H1 (cell line): ENCODE results near the gene CDC14C. TPM values are rescaled to one million over a fixed set of nuclear protein-coding genes. Genes with fewer than 3 reads are reported as not detected.

Experiments used
- CTCF ChIA-PET: fragments of 300-600 bp; sonication (Branson Sonifier 250); formaldehyde crosslinking; loops from one replicate; lab custom pipeline; 2021; ENCODE audit not compliant: partially characterized antibody; lab: Charles Lee
- POLR2A ChIA-PET: fragments of 300-600 bp; sonication (Branson Sonifier 250); formaldehyde crosslinking; loops from one replicate; lab custom pipeline; 2021; ENCODE audit warnings: inconsistent platforms; ENCODE audit not compliant: partially characterized antibody; lab: Charles Lee
- DNase-seq, 2 experiments: peaks; one replicate each; pipeline versions ENCODE4 v3.0.0 to v3.0.0-alpha.2; 2010 to 2022; ENCODE audit warnings: low spot score in 2 of 2, low read depth in 1 of 2, mixed read lengths in 1 of 2
- FAIRE-seq: peaks from 2 replicates; lab custom pipeline; 2011; peaks lifted over from hg19 to GRCh38; lab: Jason Lieb, UNC
- H2AFZ ChIP-seq: 2 replicates; pipeline ENCODE4 v1.8.1; 2012; ENCODE audit warnings: low read length, inconsistent platforms
- H2AK5ac ChIP-seq: 2 replicates; pipeline ENCODE4 v1.6.1; 2013; ENCODE audit warnings: low read depth, low read length
- H2BK120ac ChIP-seq: replicated peaks from 2 replicates; pipeline ENCODE3; 2013; ENCODE audit warnings: low read depth, low read length, inconsistent platforms
- H2BK12ac ChIP-seq: 2 replicates; pipeline ENCODE4 v1.6.1; 2013; ENCODE audit warnings: low read depth, low read length
- H2BK15ac ChIP-seq: 2 replicates; pipeline ENCODE4 v1.6.1; 2013; ENCODE audit warnings: low read length
- H2BK20ac ChIP-seq: 2 replicates; pipeline ENCODE4 v1.6.1; 2013; ENCODE audit warnings: low read length
- H2BK5ac ChIP-seq: 2 replicates; pipeline ENCODE4 v1.6.1; 2013; ENCODE audit warnings: low read depth, low read length
- H3K14ac ChIP-seq: 2 replicates; pipeline ENCODE4 v1.6.1; 2013; ENCODE audit warnings: inconsistent platforms; ENCODE audit not compliant: insufficient read length
- H3K18ac ChIP-seq: 2 replicates; pipeline ENCODE4 v1.6.1; 2013; ENCODE audit warnings: low read length; ENCODE audit errors: extremely low read depth
- H3K23ac ChIP-seq: 2 replicates; pipeline ENCODE4 v1.6.1; 2013; ENCODE audit warnings: inconsistent platforms; ENCODE audit not compliant: insufficient read length
- H3K23me2 ChIP-seq: 2 replicates; pipeline ENCODE4 v1.6.1; 2013; ENCODE audit warnings: low read depth, low read length
- H3K27ac ChIP-seq: 2 replicates; pipeline ENCODE4 v1.6.1; 2011; ENCODE audit warnings: low read depth, low read length, inconsistent platforms
- H3K27me3 ChIP-seq, 4 experiments: replicated peaks in 1 of 4; 1 replicate in 1 of 4; 2 replicates in 3 of 4; pipeline versions ENCODE4 v1.6.1 to v1.8.1; 2011 to 2013; ENCODE audit warnings: low read length in 3 of 4, mild to moderate bottlenecking in 3 of 4, inconsistent platforms in 2 of 4, mixed read lengths in 2 of 4, moderate library complexity in 1 of 4; ENCODE audit not compliant: control insufficient read depth in 3 of 4, insufficient read depth in 3 of 4; ENCODE audit errors: extremely low read depth in 1 of 4
- H3K36me3 ChIP-seq, 4 experiments: 2 replicates each; pipeline versions ENCODE4 v1.6.1 to v1.8.1; 2011 to 2013; ENCODE audit warnings: mild to moderate bottlenecking in 4 of 4, low read length in 3 of 4, moderate library complexity in 2 of 4, control low read depth in 1 of 4, inconsistent platforms in 1 of 4; ENCODE audit not compliant: insufficient read depth in 4 of 4, control insufficient read depth in 2 of 4
- H3K4ac ChIP-seq: replicated peaks from 2 replicates; pipeline ENCODE3; 2013; ENCODE audit warnings: low read length, low read depth, mixed read lengths, inconsistent platforms; ENCODE audit not compliant: insufficient read length
- H3K4me1 ChIP-seq, 4 experiments: replicated peaks in 1 of 4; 1 replicate in 1 of 4; 2 replicates in 3 of 4; pipeline versions ENCODE4 v1.6.1 to v1.8.1; 2011 to 2013; ENCODE audit warnings: low read length in 3 of 4, inconsistent platforms in 2 of 4, mixed read lengths in 1 of 4; ENCODE audit not compliant: insufficient read depth in 4 of 4, control insufficient read depth in 3 of 4
- H3K4me2 ChIP-seq, 2 experiments: 2 replicates each; pipeline versions ENCODE4 v1.6.1 to v1.8.1; 2011 to 2013; ENCODE audit warnings: low read depth in 2 of 2, low read length in 2 of 2, control low read depth in 1 of 2, inconsistent platforms in 1 of 2, mild to moderate bottlenecking in 1 of 2; ENCODE audit not compliant: insufficient read depth in 1 of 2
- H3K4me3 ChIP-seq, 4 experiments: fragments of 200-600, 300-600 bp in 1 of 4; sonication (generic), shearing (Covaris generic), sonication (Bioruptor Twin) in 1 of 4; 2 replicates each; pipeline versions ENCODE4 v1.5.1 to v1.8.1; 2011 to 2016; ENCODE audit warnings: low read length in 4 of 4, low read depth in 3 of 4, control low read depth in 2 of 4, inconsistent platforms in 2 of 4, mild to moderate bottlenecking in 2 of 4, mixed read lengths in 1 of 4, moderate library complexity in 1 of 4; ENCODE audit not compliant: insufficient read depth in 2 of 4; ENCODE audit errors: extremely low read depth in 1 of 4
- H3K56ac ChIP-seq: replicated peaks from 2 replicates; pipeline ENCODE3; 2013; ENCODE audit warnings: low read depth, mild to moderate bottlenecking, mixed read lengths, low read length, inconsistent platforms; ENCODE audit not compliant: insufficient read length
- H3K79me1 ChIP-seq: 2 replicates; pipeline ENCODE4 v1.6.1; 2013; ENCODE audit warnings: low read depth, low read length, control low read depth
- H3K79me2 ChIP-seq, 2 experiments: 2 replicates each; pipeline versions ENCODE4 v1.6.1 to v1.8.1; 2012 to 2013; ENCODE audit warnings: low read length in 2 of 2, mild to moderate bottlenecking in 2 of 2, inconsistent platforms in 1 of 2; ENCODE audit not compliant: insufficient read depth in 2 of 2, control insufficient read depth in 1 of 2
- H3K9ac ChIP-seq, 4 experiments: replicated peaks in 1 of 4; 1 replicate in 1 of 4; 2 replicates in 3 of 4; pipeline versions ENCODE4 v1.6.1 to v1.8.1; 2011 to 2013; ENCODE audit warnings: low read depth in 3 of 4, low read length in 3 of 4, control low read depth in 2 of 4, mild to moderate bottlenecking in 2 of 4, moderate library complexity in 2 of 4, inconsistent platforms in 1 of 4; ENCODE audit errors: extremely low read depth in 1 of 4
- H3K9me3 ChIP-seq, 2 experiments: 2 replicates each; pipeline versions ENCODE4 v1.6.1 to v1.8.1; 2012 to 2013; ENCODE audit warnings: mild to moderate bottlenecking in 2 of 2, moderate library complexity in 2 of 2, control low read depth in 1 of 2, inconsistent platforms in 1 of 2, low read depth in 1 of 2, low read length in 1 of 2, mixed read lengths in 1 of 2; ENCODE audit not compliant: insufficient read depth in 2 of 2
- H4K20me1 ChIP-seq, 2 experiments: replicated peaks in 1 of 2; 2 replicates each; pipeline versions ENCODE3 to v1.8.1; 2011 to 2013; ENCODE audit warnings: inconsistent platforms in 2 of 2, low read length in 2 of 2, mild to moderate bottlenecking in 1 of 2; ENCODE audit not compliant: insufficient read depth in 2 of 2, control insufficient read depth in 1 of 2
- H4K5ac ChIP-seq: 2 replicates; pipeline ENCODE4 v1.6.1; 2013; ENCODE audit warnings: low read length, low read depth, mixed read lengths, inconsistent platforms; ENCODE audit not compliant: insufficient read length
- H4K8ac ChIP-seq: 2 replicates; pipeline ENCODE4 v1.8.0; 2013; ENCODE audit warnings: mild to moderate bottlenecking, moderate library complexity, low read length, inconsistent platforms; ENCODE audit not compliant: insufficient read depth; ENCODE audit errors: extremely low read depth
- H4K91ac ChIP-seq: replicated peaks from 2 replicates; pipeline ENCODE3; 2013; ENCODE audit warnings: low read length, mixed read lengths, inconsistent platforms; ENCODE audit not compliant: insufficient read length
- ASH2L ChIP-seq: fragments of 200-600, 300-600 bp; sonication (generic); IDR thresholded peaks from one replicate; pipeline ENCODE4 v1.7.1; 2017; ENCODE audit warnings: low read length
- CBX5 ChIP-seq: fragments of 300-800, 300-1000 bp; sonication (generic); IDR thresholded peaks from 2 replicates; pipeline ENCODE4 v1.7.1; 2016; ENCODE audit warnings: antibody characterized with exemption, low read length, low read depth
- JUND ChIP-seq: IDR thresholded peaks from 2 replicates; pipeline ENCODE4 v1.6.1; 2011; ENCODE audit warnings: mild to moderate bottlenecking, improper control_type of control experiment, low read length
- PHF8 ChIP-seq: fragments of 200-600 bp; sonication (generic); conservative IDR thresholded peaks from 2 replicates; pipeline ENCODE4 v1.7.1; 2012; ENCODE audit warnings: low read depth, mild to moderate bottlenecking, inconsistent platforms, low read length, moderate library complexity
- POLR2A ChIP-seq, 2 experiments: IDR thresholded peaks; 1 replicate in 1 of 2; 2 replicates in 1 of 2; pipeline ENCODE4 v1.6.1; 2011; ENCODE audit warnings: low read depth in 2 of 2, low read length in 2 of 2, mild to moderate bottlenecking in 2 of 2; ENCODE audit errors: control extremely low read depth in 1 of 2
- RNF2 ChIP-seq: fragments of 200-900, 300-1000 bp; sonication (generic); IDR thresholded peaks from 2 replicates; pipeline ENCODE4 v1.7.1; 2016; ENCODE audit warnings: borderline replicate concordance, low read depth, mild to moderate bottlenecking, antibody characterized with exemption, low read length; ENCODE audit not compliant: poor library complexity, severe bottlenecking; ENCODE audit errors: missing control alignments
- SIX5 ChIP-seq: IDR thresholded peaks from 2 replicates; pipeline ENCODE4 v1.6.1; 2011; ENCODE audit warnings: mild to moderate bottlenecking, low read depth, low read length
- ZNF274 ChIP-seq: IDR thresholded peaks from 2 replicates; pipeline ENCODE4 v1.7.0; 2012; ENCODE audit warnings: low read length, borderline replicate concordance; ENCODE audit errors: extremely low read depth
- WGBS, 2 experiments: shearing (Covaris generic) in 1 of 2; methylation state at CpG; one replicate each; pipeline versions ENCODE4 v1.1.6 to v1.1.7; 2013 to 2015; ENCODE audit warnings: low lambda C conversion rate in 2 of 2, mixed read lengths in 2 of 2, inconsistent platforms in 1 of 2, low coverage in 1 of 2, missing lambda C conversion rate in 1 of 2; ENCODE audit not compliant: insufficient replicate concordance in 2 of 2, insufficient coverage in 1 of 2, insufficient read length in 1 of 2; ENCODE audit errors: extremely low coverage in 1 of 2, missing lambda C conversion rate in 1 of 2; 5-methylcytosine and 5-hydroxymethylcytosine counted together
- polyA plus RNA-seq, 7 experiments: library from polyadenylated mRNA; depleted of rRNA in 3 of 7; stranded (reverse) in 5 of 7; unstranded in 2 of 7; fragments of >200 nt in 5 of 7; fragments of 200-250 nt in 2 of 7; gene quantifications; 1 replicate in 5 of 7; 2 replicates in 1 of 7; 4 replicates in 1 of 7; pipeline versions ENCODE4 v1.2.1 to v1.2.3, GENCODE V29; 2011 to 2013; ENCODE audit warnings: missing spikeins in 2 of 7, mixed read lengths in 2 of 7
- total RNA-seq: library from RNA; stranded (reverse); fragmentation: NEBNext Ultra II Directional; extraction: Animal tissue kit (Norgen Biotek cat#: 25700); gene quantifications from 2 replicates; pipeline ENCODE4 v1.2.1, GENCODE V29; 2021
- TF ChIP-seq, protein P1 (sequence below): IDR thresholded peaks from 2 replicates; pipeline ENCODE4 v1.6.1; 2012; ENCODE audit warnings: inconsistent platforms

The CDC14C gene
- total and polyA plus RNA-seq, 2 of the 8 experiments (the other 6 are each of a cell fraction or from before 2014, with no cell fraction given) = 0.09 TPM; not detected in 1

DNA sequence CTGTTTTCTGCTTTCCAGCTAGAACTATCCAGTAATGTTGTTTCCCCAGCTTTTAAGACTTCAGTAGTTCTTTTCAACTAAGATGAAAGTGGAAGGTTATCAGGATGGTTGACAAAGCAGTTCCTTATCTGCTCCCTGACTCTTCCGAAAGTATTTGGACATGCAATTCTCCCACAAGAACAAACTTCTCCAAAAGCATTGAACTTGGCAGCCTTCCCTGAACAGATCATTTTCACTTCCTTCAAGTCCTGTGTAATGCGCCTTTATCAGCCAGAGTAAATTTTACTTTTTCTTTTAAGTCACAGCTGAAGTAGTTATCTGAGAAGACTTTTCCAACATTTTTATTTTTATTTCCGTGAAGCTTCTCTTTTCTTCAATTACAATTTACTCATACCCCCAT lies 39.7 kb downstream of the CDC14C start:
- Histone ChIP-seq H3K79me2 (no peaks in the 10 kb centered on the region), H4K5ac (no peak overlapping the region), H3K23ac (no peak overlapping the region), H3K14ac (no peak overlapping the region), H2BK12ac (no peak overlapping the region), H4K8ac (no peak overlapping the region), H2AK5ac (no peak overlapping the region), H3K9ac (no peak overlapping the region), H3K18ac (no peak overlapping the region), H3K36me3 (no peaks in the 10 kb centered on the region), H2AFZ (no peak overlapping the region), H3K4me1 (no peaks in the 10 kb centered on the region), H2BK120ac (no peak overlapping the region), H3K56ac (no peak overlapping the region), H2BK5ac (no peak overlapping the region), H4K20me1 (no peaks in the 10 kb centered on the region), H3K4ac (no peak overlapping the region), H3K27me3 (no peaks in the 10 kb centered on the region), H3K23me2 (no peaks in the 10 kb centered on the region), H2BK15ac (no peak overlapping the region), H3K27ac (no peak overlapping the region), H3K4me3 (no peak overlapping the region), H3K79me1 (no peaks in the 10 kb centered on the region), H2BK20ac (no peak overlapping the region), H3K9me3 (no peaks in the 10 kb centered on the region), H3K4me2 (no peak overlapping the region), H4K91ac (no peak overlapping the region)
- WGBS, 2 experiments = 89% methylated on average over 3 of the region's 3 CpGs; no CpG with 5 or more reads in 1 of the 2 experiments
- no peak for TF ChIP-seq ASH2L
- TF ChIP-seq, protein P1, sequence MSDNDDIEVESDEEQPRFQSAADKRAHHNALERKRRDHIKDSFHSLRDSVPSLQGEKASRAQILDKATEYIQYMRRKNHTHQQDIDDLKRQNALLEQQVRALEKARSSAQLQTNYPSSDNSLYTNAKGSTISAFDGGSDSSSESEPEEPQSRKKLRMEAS = no peak
- no peak for TF ChIP-seq CBX5
- TF ChIP-seq RNF2 = no peak
- TF ChIP-seq PHF8 = no peak
- no peak for TF ChIP-seq POLR2A (IDR thresholded peaks at IDR 0.05; ENCODE audit: control extremely low read depth in 1 of 2, low read depth in 2 of 2, low read length in 2 of 2)
- no peak for TF ChIP-seq ZNF274
- TF ChIP-seq SIX5 = no peak
- TF ChIP-seq JUND = no peak
- FAIRE-seq (no peak), DNase-seq (no peak)
- ChIA-PET POLR2A (no interaction called here), CTCF (no interaction called here)
